HEK293 (cell line): ENCODE measurements around the gene VWA3B.

Source experiments
- CTCF ChIA-PET: fragments of 350-600 bp; formaldehyde crosslinking; extraction: SDS; loops from one replicate; lab custom pipeline; 2021; ENCODE audit warnings: antibody characterized with exemption; lab: Yijun Ruan, JAX
- POLR2A ChIA-PET: fragments of 300-600 bp; formaldehyde crosslinking; extraction: SDS; loops from one replicate; lab custom pipeline; 2020; ENCODE audit warnings: antibody characterized with exemption, inconsistent platforms; lab: Yijun Ruan, JAX
- H3K27ac ChIP-seq: fragments of 200-500 bp; sonication (Bioruptor generic); 2 replicates; pipeline ENCODE4 v1.5.1; 2014; ENCODE audit warnings: low read depth, low read length, control low read depth, inconsistent platforms; ENCODE audit errors: extremely low read depth
- H3K36me3 ChIP-seq, 2 experiments: fragments of 200-500 bp in 1 of 2; sonication (Bioruptor generic) in 1 of 2; 1 replicate in 1 of 2; 2 replicates in 1 of 2; pipeline ENCODE4 v1.5.1; 2014 to 2017; ENCODE audit warnings: inconsistent platforms in 2 of 2, low read length in 2 of 2; ENCODE audit not compliant: control insufficient read depth in 2 of 2, insufficient read depth in 1 of 2
- H3K4me1 ChIP-seq: fragments of 200-500 bp; sonication (Bioruptor generic); 2 replicates; pipeline ENCODE4 v1.5.1; 2014; ENCODE audit warnings: mild to moderate bottlenecking, low read length, inconsistent platforms; ENCODE audit not compliant: control insufficient read depth, insufficient read depth
- H3K4me3 ChIP-seq: 2 replicates; pipeline ENCODE4 v1.5.1; 2011; ENCODE audit warnings: low read depth, mild to moderate bottlenecking, control low read depth, low read length, moderate library complexity
- H3K9me3 ChIP-seq: fragments of 200-500 bp; sonication (Bioruptor generic); 2 replicates; pipeline ENCODE4 v1.5.1; 2014; ENCODE audit warnings: low read depth, low read length, inconsistent platforms; ENCODE audit not compliant: control insufficient read depth, insufficient read depth
- GLI2 ChIP-seq: fragments of 450-650 bp; formaldehyde crosslinking; IDR thresholded peaks from 2 replicates; pipeline ENCODE4; 2017; ENCODE audit warnings: missing biosample characterization, missing genetic modification characterization, low read depth, borderline replicate concordance
- HIC1 ChIP-seq: fragments of 450-650 bp; formaldehyde crosslinking; IDR thresholded peaks from 2 replicates; pipeline ENCODE4 v1.5.1; 2016; ENCODE audit warnings: missing biosample characterization, missing genetic modification characterization
- KLF10 ChIP-seq: fragments of 450-650 bp; IDR thresholded peaks from 2 replicates; pipeline ENCODE4 v1.5.1; 2018; ENCODE audit warnings: missing biosample characterization, mild to moderate bottlenecking, missing genetic modification characterization
- TCF7L2 ChIP-seq: IDR thresholded peaks from 2 replicates; pipeline ENCODE4 v1.6.1; 2011; ENCODE audit warnings: low read depth, mild to moderate bottlenecking, inconsistent platforms, low read length, moderate library complexity, borderline replicate concordance
- ZFHX2 ChIP-seq: fragments of 450-650 bp; formaldehyde crosslinking; conservative IDR thresholded peaks from 2 replicates; pipeline ENCODE4 v1.5.1; 2016; ENCODE audit warnings: missing biosample characterization, missing genetic modification characterization
- ZNF169 ChIP-seq: fragments of 450-650 bp; formaldehyde crosslinking; IDR thresholded peaks from 2 replicates; pipeline ENCODE4 v1.5.1; 2016; ENCODE audit warnings: missing biosample characterization, missing genetic modification characterization
- ZNF341 ChIP-seq: fragments of 450-650 bp; formaldehyde crosslinking; IDR thresholded peaks from 2 replicates; pipeline ENCODE4; 2016; ENCODE audit warnings: low read depth, missing biosample characterization, missing genetic modification characterization
- ZNF426 ChIP-seq: fragments of 450-650 bp; formaldehyde crosslinking; IDR thresholded peaks from 2 replicates; pipeline ENCODE4 v1.5.1; 2017; ENCODE audit warnings: missing biosample characterization, missing genetic modification characterization, mild to moderate bottlenecking, inconsistent platforms, moderate library complexity
- ZNF48 ChIP-seq: fragments of 450-650 bp; formaldehyde crosslinking; IDR thresholded peaks from 2 replicates; pipeline ENCODE4 v1.5.1; 2016; ENCODE audit warnings: missing biosample characterization, missing genetic modification characterization
- ZNF510 ChIP-seq: fragments of 450-650 bp; formaldehyde crosslinking; IDR thresholded peaks from 2 replicates; pipeline ENCODE4 v1.5.1; 2018; ENCODE audit warnings: mild to moderate bottlenecking, missing genetic modification characterization, missing biosample characterization; ENCODE audit not compliant: insufficient replicate concordance
- ZNF513 ChIP-seq: fragments of 450-650 bp; IDR thresholded peaks from 2 replicates; pipeline ENCODE4 v1.5.1; 2018; ENCODE audit warnings: missing biosample characterization, missing genetic modification characterization
- ZNF514 ChIP-seq: fragments of 450-650 bp; formaldehyde crosslinking; IDR thresholded peaks from 2 replicates; pipeline ENCODE4 v1.5.1; 2016; ENCODE audit warnings: missing biosample characterization, missing genetic modification characterization
- ZNF518A ChIP-seq: fragments of 450-650 bp; formaldehyde crosslinking; conservative IDR thresholded peaks from 2 replicates; pipeline ENCODE4 v1.5.1; 2016; ENCODE audit warnings: low read depth, missing biosample characterization, missing genetic modification characterization
- ZNF529 ChIP-seq: fragments of 450-650 bp; formaldehyde crosslinking; IDR thresholded peaks from 2 replicates; pipeline ENCODE4 v1.5.1; 2017; ENCODE audit warnings: missing genetic modification characterization, missing biosample characterization; ENCODE audit not compliant: insufficient replicate concordance
- ZNF596 ChIP-seq: fragments of 450-650 bp; IDR thresholded peaks from 2 replicates; pipeline ENCODE4 v1.5.0; 2018; ENCODE audit warnings: missing biosample characterization, mild to moderate bottlenecking, missing genetic modification characterization, moderate library complexity
- ZNF629 ChIP-seq: fragments of 450-650 bp; formaldehyde crosslinking; IDR thresholded peaks from 2 replicates; pipeline ENCODE4 v1.5.1; 2017; ENCODE audit warnings: missing biosample characterization, missing genetic modification characterization
- ZNF654 ChIP-seq: fragments of 450-650 bp; formaldehyde crosslinking; IDR thresholded peaks from 2 replicates; pipeline ENCODE4 v1.5.1; 2016; ENCODE audit warnings: low read depth, missing biosample characterization, missing genetic modification characterization
- ZNF677 ChIP-seq: fragments of 450-650 bp; IDR thresholded peaks from 2 replicates; pipeline ENCODE4 v1.5.0; 2018; ENCODE audit warnings: missing biosample characterization, mild to moderate bottlenecking, missing genetic modification characterization, moderate library complexity
- ZNF777 ChIP-seq: fragments of 450-650 bp; formaldehyde crosslinking; IDR thresholded peaks from 2 replicates; pipeline ENCODE4 v1.5.1; 2017; ENCODE audit warnings: missing biosample characterization, missing genetic modification characterization, borderline replicate concordance

Gene VWA3B

DNA sequence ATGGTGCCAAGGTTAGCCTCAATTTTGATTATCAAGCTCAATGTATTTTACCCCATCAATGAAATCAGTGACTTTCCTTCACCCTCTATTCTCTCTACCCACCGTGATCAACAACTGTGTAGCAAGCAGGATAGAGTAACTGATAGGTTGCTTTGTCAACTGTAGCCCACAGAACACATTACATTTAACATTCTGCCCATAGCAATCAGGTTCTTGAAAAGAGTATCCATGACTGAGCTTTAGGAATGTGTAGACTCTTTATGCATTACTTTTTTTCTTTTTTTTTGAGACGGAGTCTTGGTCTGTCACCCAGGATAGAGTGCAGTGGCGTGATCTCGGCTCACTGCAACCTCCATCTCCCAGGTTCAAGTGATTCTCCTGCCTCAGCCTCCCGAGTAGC is 19.8 kb upstream of the VWA3B start:
- ChIA-PET CTCF (no interaction called here), POLR2A (no interaction called here)
- TF ChIP-seq ZNF654 (tag by site-specific recombination): no peak
- TF ChIP-seq ZFHX2 (tag by site-specific recombination): no peak
- no peak for TF ChIP-seq ZNF529 (tag by site-specific recombination)
- TF ChIP-seq ZNF677 (tag by site-specific recombination): no peak
- TF ChIP-seq ZNF341: no peak
- no peak for TF ChIP-seq ZNF629 (tag by site-specific recombination)
- no peak for TF ChIP-seq KLF10
- no peak for TF ChIP-seq ZNF596 (tag by site-specific recombination)
- TF ChIP-seq HIC1 (tag by site-specific recombination): no peak
- TF ChIP-seq ZNF518A (tag by site-specific recombination): no peak
- TF ChIP-seq ZNF48 (tag by site-specific recombination): no peak
- TF ChIP-seq TCF7L2: no peak
- TF ChIP-seq GLI2: no peak
- no peak for TF ChIP-seq ZNF513 (tag by site-specific recombination)
- TF ChIP-seq ZNF510 (tag by site-specific recombination): no peak
- TF ChIP-seq ZNF514 (tag by site-specific recombination): no peak
- no peak for TF ChIP-seq ZNF426 (tag by site-specific recombination)
- no peak for TF ChIP-seq ZNF777 (tag by site-specific recombination)
- TF ChIP-seq ZNF169 (tag by site-specific recombination): no peak

More for the DNA sequence above, 19.8 kb upstream of the VWA3B start:
- Histone ChIP-seq H3K27ac (no peak overlapping the region), H3K4me1 (no peaks in the 10 kb centered on the region), H3K36me3 (no peaks in the 10 kb centered on the region), H3K4me3 (no peak overlapping the region), H3K9me3 (no peaks in the 10 kb centered on the region)
